CD4-positive, alpha-beta T cell treated with Interleukin-17A for 4 hours (primary cell): ENCODE data around the gene EYS.
"Not testable (repeated sequence)": the region's sequence is repeated elsewhere in the genome, so short reads cannot be mapped to it uniquely, and the experiment has no call there.

ENCODE experiments used
- DNase-seq: peaks from one replicate; pipeline ENCODE4 v3.0.0-alpha.2; 2020; ENCODE audit warnings: mixed read lengths

Gene EYS

GRCh38 chr6:64270083-64270482 lies 1436.9 kb downstream of the EYS start:
- DNase-seq: no peak

- no peak for DNase-seq
Observed at GRCh38 chr6:64266351-64266821, 1440.6 kb downstream of the EYS start.

- no peak for DNase-seq
Observed at GRCh38 chr6:64263778-64264177, 1443.2 kb downstream of the EYS start.

GRCh38 chr6:64259372-64259771 lies 1447.7 kb downstream of the EYS start:
- DNase-seq: no peak

- no peak for DNase-seq
Observed at GRCh38 chr6:64258752-64259151, 1448.3 kb downstream of the EYS start.

- DNase-seq: no peak
Observed at GRCh38 chr6:64258302-64258701, 1448.7 kb downstream of the EYS start.

- no peak for DNase-seq
Observed at GRCh38 chr6:64257586-64257985, 1449.4 kb downstream of the EYS start.

GRCh38 chr6:64256483-64256882 lies 1450.5 kb downstream of the EYS start:
- no peak for DNase-seq

- DNase-seq: no peak
Observed at GRCh38 chr6:64255000-64255399, 1452.0 kb downstream of the EYS start.

- no peak for DNase-seq
Observed at GRCh38 chr6:64254558-64254957, 1452.5 kb downstream of the EYS start.

GRCh38 chr6:64252256-64252655 lies 1454.8 kb downstream of the EYS start:
- DNase-seq: no peak

GRCh38 chr6:64250126-64250525 lies 1456.9 kb downstream of the EYS start:
- no peak for DNase-seq

- DNase-seq: no peak
Observed at GRCh38 chr6:64249115-64249514, 1457.9 kb downstream of the EYS start.

GRCh38 chr6:64243618-64244017 lies 1463.4 kb downstream of the EYS start:
- no peak for DNase-seq

- not testable (repeated sequence) for DNase-seq
Observed at GRCh38 chr6:64238908-64239307, 1468.1 kb downstream of the EYS start.

- no peak for DNase-seq
Observed at GRCh38 chr6:64238071-64238470, 1469.0 kb downstream of the EYS start.

- no peak for DNase-seq
Observed at GRCh38 chr6:64233746-64234145, 1473.3 kb downstream of the EYS start.

GRCh38 chr6:64231928-64232327 lies 1475.1 kb downstream of the EYS start:
- no peak for DNase-seq

- DNase-seq: no peak
Observed at GRCh38 chr6:64230530-64230929, 1476.5 kb downstream of the EYS start.

GRCh38 chr6:64227863-64228262 lies 1479.2 kb downstream of the EYS start:
- no peak for DNase-seq

- DNase-seq: no peak
Observed at GRCh38 chr6:64225503-64225902, 1481.5 kb downstream of the EYS start.

- no peak for DNase-seq
Observed at GRCh38 chr6:64224819-64225218, 1482.2 kb downstream of the EYS start.

GRCh38 chr6:64221776-64222175 lies 1485.2 kb downstream of the EYS start:
- DNase-seq: no peak

- no peak for DNase-seq
Observed at GRCh38 chr6:64220801-64221200, 1486.2 kb downstream of the EYS start.

- no peak for DNase-seq
Observed at GRCh38 chr6:64217721-64218620, 1489.1 kb downstream of the EYS start.
